Sigmoid colon (tissue), 7 donors: ENCODE results near the gene CNTFR. TPM values are rescaled to one million over a fixed set of nuclear protein-coding genes. Genes with fewer than 3 reads are reported as not detected.

Experiments
- DNase-seq: peaks from one replicate; pipeline ENCODE4 v3.0.0-alpha.2; 2019
- H3K27ac ChIP-seq, 4 donors: fragments of 200-600 bp; sonication (generic); one replicate each; pipeline ENCODE4 v1.5.1; 2016 to 2019; ENCODE audit warnings: mild to moderate bottlenecking in 1 of 4
- H3K27me3 ChIP-seq, 3 donors: fragments of 200-600 bp; sonication (generic); one replicate each; pipeline ENCODE4 v1.5.1; 2019; ENCODE audit warnings: mild to moderate bottlenecking in 1 of 3
- H3K36me3 ChIP-seq, 4 donors: fragments of 200-600 bp; sonication (generic); one replicate each; pipeline ENCODE4 v1.5.1; 2016 to 2019
- H3K4me1 ChIP-seq, 4 donors: fragments of 200-600 bp; sonication (generic); one replicate each; pipeline ENCODE4 v1.5.1; 2017 to 2019
- H3K4me3 ChIP-seq, 4 donors: fragments of 200-600 bp; sonication (generic); one replicate each; pipeline ENCODE4 v1.5.1; 2017 to 2019; ENCODE audit warnings: mild to moderate bottlenecking in 2 of 4, moderate library complexity in 1 of 4
- H3K9me3 ChIP-seq, 4 donors: fragments of 200-600 bp in 3 of 4; sonication (generic) in 3 of 4; one replicate each; pipeline versions ENCODE4 v1.5.1 to v1.6.1; 2013 to 2019
- CTCF ChIP-seq, 4 experiments: fragments of 450-650 bp in 3 of 4; fragments of 200-600 bp in 1 of 4; IDR thresholded peaks; one replicate each; pipeline ENCODE4 v1.5.1; 2016 to 2019; ENCODE audit warnings: antibody characterized with exemption in 4 of 4, mild to moderate bottlenecking in 3 of 4, moderate library complexity in 2 of 4
- EP300 ChIP-seq, 4 donors: sonication (generic); formaldehyde crosslinking; IDR thresholded peaks; one replicate each; pipeline ENCODE4 v1.6.1; 2017; ENCODE audit warnings: antibody characterized with exemption in 4 of 4
- POLR2A ChIP-seq, 2 donors: fragments of 450-650 bp; IDR thresholded peaks; one replicate each; pipeline ENCODE4 v1.6.1; 2016; ENCODE audit warnings: antibody characterized with exemption in 2 of 2, mild to moderate bottlenecking in 2 of 2, moderate library complexity in 2 of 2
- POLR2AphosphoS5 ChIP-seq, 4 donors: sonication (generic); formaldehyde crosslinking; IDR thresholded peaks; one replicate each; pipeline ENCODE4 v1.6.1; 2017; ENCODE audit warnings: antibody characterized with exemption in 4 of 4
- WGBS, 2 donors: extraction: QIAGEN DNeasy Blood & Tissue Kit; methylation state at CpG; one replicate each; pipeline ENCODE4 v1.1.7; 2013; 5-methylcytosine and 5-hydroxymethylcytosine counted together
- intact Hi-C: fragments of 100-400 bp; cut with DNase I; formaldehyde crosslinking; loops from one replicate; pipeline ENCODE4 v1.15.1; 2023
- polyA plus RNA-seq, 3 donors: library from polyadenylated mRNA; stranded (reverse); fragments of 200-250 nt; gene quantifications; one replicate each; pipeline ENCODE4 v1.2.3, GENCODE V29; 2013
- total RNA-seq, 4 donors: library from RNA; depleted of rRNA; stranded (reverse); fragments of >200 nt; gene quantifications; one replicate each; pipeline ENCODE4 v1.1.0, GENCODE V29; 2016
- donor health status: healthy with polysubstance abuse.
- donor health status: Bipolar disorder and iron deficiency.
- donor health status: healthy.

Gene CNTFR
- total and polyA plus RNA-seq, 7 donors: 1.6 to 12.9 (median 4.6) TPM

- no peak overlapping the region for H3K4me3 ChIP-seq
- H3K36me3 ChIP-seq: peaks cover 0 to 12% (median 3%) of the 10 kb centered on the region in 4 donors
- H3K27me3 ChIP-seq: no peaks in the 10 kb centered on the region
- no peak for DNase-seq
- no peaks in the 10 kb centered on the region for H3K9me3 ChIP-seq
- peaks cover 0 to 33% (median 30%) of the 10 kb centered on the region in 4 donors for H3K4me1 ChIP-seq
- intact Hi-C loops: no loop called here
- WGBS, 2 donors: 91 to 95% methylated on average over 14 of the region's 14 CpGs
- no peak overlapping the region for H3K27ac ChIP-seq
- TF ChIP-seq POLR2A (IDR thresholded peaks at IDR 0.05) (no peak), POLR2AphosphoS5 (IDR thresholded peaks at IDR 0.05) (no peak), CTCF (IDR thresholded peaks at IDR 0.05) (no peak), EP300 (IDR thresholded peaks at IDR 0.05) (no peak)
Observed at GRCh38 chr9:34635556-34635955, 46.0 kb upstream of the CNTFR start.

GRCh38 chr9:34634551-34635248 is 45.2 kb upstream of the CNTFR start:
- H3K9me3 ChIP-seq: no peaks in the 10 kb centered on the region
- intact Hi-C loops: loop anchor here (1.0 kb wide), 1 partner anchor 22 kb away; the partner anchor contains the start of gene RPP25L
- DNase-seq: no peak
- TF ChIP-seq CTCF (IDR thresholded peaks at IDR 0.05) (no peak), POLR2A (IDR thresholded peaks at IDR 0.05) (no peak), POLR2AphosphoS5 (IDR thresholded peaks at IDR 0.05) (no peak), EP300 (IDR thresholded peaks at IDR 0.05) (no peak)
- no peak overlapping the region for H3K4me3 ChIP-seq
- 87 to 92% methylated on average over 3 of the region's 3 CpGs for WGBS, 2 donors
- peaks cover under 1 to 5% (median under 1%) of the 10 kb centered on the region in 3 donors for H3K27me3 ChIP-seq
- peaks cover 0 to 12% (median 3%) of the 10 kb centered on the region in 4 donors for H3K36me3 ChIP-seq
- no peak overlapping the region for H3K27ac ChIP-seq
- peaks cover 0 to 33% (median 30%) of the 10 kb centered on the region in 4 donors for H3K4me1 ChIP-seq

- Histone ChIP-seq H3K4me3 (no peak overlapping the region), H3K4me1 (peaks cover 0 to 38% (median 35%) of the 10 kb centered on the region in 4 donors), H3K9me3 (no peaks in the 10 kb centered on the region), H3K27me3 (peaks cover 7 to 12% (median 8%) of the 10 kb centered on the region in 3 donors), H3K36me3 (peaks cover 0 to 12% (median 3%) of the 10 kb centered on the region in 4 donors), H3K27ac (no peak overlapping the region)
- peak; percentile 79 for DNase-seq
- TF ChIP-seq EP300 (IDR thresholded peaks at IDR 0.05) (no peak), CTCF (IDR thresholded peaks at IDR 0.05) (peak; percentile 77 to 83 (median 81))
- intact Hi-C loops: loop anchor here (1.0 kb wide), 1 partner anchor 22 kb away; the partner anchor contains the start of gene RPP25L
- 21 to 25% methylated on average over 3 of the region's 3 CpGs for WGBS, 2 donors
Observed at GRCh38 chr9:34633851-34634550, 44.5 kb upstream of the CNTFR start.

- Histone ChIP-seq H3K9me3 (no peaks in the 10 kb centered on the region), H3K4me3 (no peak overlapping the region), H3K27ac (no peak overlapping the region), H3K27me3 (peaks cover 12 to 20% (median 14%) of the 10 kb centered on the region in 3 donors), H3K36me3 (peaks cover 0 to 12% (median 3%) of the 10 kb centered on the region in 4 donors), H3K4me1 (peaks cover 0 to 41% (median 38%) of the 10 kb centered on the region in 4 donors)
- intact Hi-C loops: no loop called here
- no peak for TF ChIP-seq EP300 (IDR thresholded peaks at IDR 0.05)
- no peak for TF ChIP-seq POLR2AphosphoS5 (IDR thresholded peaks at IDR 0.05)
- no peak for TF ChIP-seq CTCF (IDR thresholded peaks at IDR 0.05)
- no peak for TF ChIP-seq POLR2A (IDR thresholded peaks at IDR 0.05)
- WGBS, 2 donors: 64 to 70% methylated on average over 5 of the region's 5 CpGs
- DNase-seq: no peak
Observed at GRCh38 chr9:34633166-34633565, 43.6 kb upstream of the CNTFR start.
